ENCODE data around the gene RBBP8. TPM values are rescaled to one million over a fixed set of nuclear protein-coding genes. Genes with fewer than 3 reads are reported as not detected.
A peak's percentile ranks its signal among the peaks of the same experiment; 100 is the strongest.
"Not testable (repeated sequence)": the region's sequence is repeated elsewhere in the genome, so short reads cannot be mapped to it uniquely, and the experiment has no call there.

The RBBP8 gene
- total RNA-seq, 1 donor from 2014 or later: 53.7 TPM

DNA sequence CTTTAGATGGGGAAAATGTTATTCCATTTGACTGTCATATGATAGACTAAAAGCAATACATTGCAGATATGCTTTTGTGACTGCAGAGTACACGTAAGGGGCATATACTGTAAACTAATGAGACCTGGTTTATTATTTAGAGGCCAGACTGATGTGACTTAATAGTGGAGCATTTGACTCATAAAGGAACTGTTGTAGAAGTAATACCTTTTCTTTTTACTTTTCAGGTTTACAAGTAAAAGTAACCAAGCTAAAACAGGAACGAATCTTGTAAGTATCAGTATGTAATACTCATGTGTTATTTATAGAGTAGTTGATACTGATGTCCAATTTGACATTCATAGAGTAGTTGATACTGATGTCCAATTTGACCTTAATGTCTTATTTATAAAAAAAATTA lies 13.1 kb downstream of the RBBP8 start:
- no peak overlapping the region for H3K27ac Mint-ChIP-seq (ENCODE audit: unreplicated experiment)
- DNase-seq (ENCODE audit: low read depth, low spot score): no peak
- TF ChIP-seq, protein P1, sequence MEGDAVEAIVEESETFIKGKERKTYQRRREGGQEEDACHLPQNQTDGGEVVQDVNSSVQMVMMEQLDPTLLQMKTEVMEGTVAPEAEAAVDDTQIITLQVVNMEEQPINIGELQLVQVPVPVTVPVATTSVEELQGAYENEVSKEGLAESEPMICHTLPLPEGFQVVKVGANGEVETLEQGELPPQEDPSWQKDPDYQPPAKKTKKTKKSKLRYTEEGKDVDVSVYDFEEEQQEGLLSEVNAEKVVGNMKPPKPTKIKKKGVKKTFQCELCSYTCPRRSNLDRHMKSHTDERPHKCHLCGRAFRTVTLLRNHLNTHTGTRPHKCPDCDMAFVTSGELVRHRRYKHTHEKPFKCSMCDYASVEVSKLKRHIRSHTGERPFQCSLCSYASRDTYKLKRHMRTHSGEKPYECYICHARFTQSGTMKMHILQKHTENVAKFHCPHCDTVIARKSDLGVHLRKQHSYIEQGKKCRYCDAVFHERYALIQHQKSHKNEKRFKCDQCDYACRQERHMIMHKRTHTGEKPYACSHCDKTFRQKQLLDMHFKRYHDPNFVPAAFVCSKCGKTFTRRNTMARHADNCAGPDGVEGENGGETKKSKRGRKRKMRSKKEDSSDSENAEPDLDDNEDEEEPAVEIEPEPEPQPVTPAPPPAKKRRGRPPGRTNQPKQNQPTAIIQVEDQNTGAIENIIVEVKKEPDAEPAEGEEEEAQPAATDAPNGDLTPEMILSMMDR (conservative IDR thresholded peaks at IDR 0.05): no peak

DNA sequence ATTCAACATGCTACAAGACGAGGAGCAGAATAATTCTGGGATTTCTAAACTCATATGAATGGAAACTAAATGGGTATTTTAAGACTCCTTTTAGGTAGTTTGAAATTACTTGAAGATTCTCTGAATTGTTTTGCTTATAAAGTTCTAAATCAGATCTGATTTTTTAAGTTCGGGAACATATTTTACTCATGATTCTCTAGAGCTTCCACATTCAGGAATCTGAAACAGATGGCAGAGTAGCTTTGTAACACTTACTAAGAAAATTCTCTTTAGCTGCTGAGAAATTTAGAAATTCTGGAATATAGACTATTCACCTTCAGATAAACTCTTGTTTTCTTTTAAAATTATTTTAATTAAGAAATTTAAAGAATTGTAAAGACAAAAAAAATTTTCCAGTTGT lies 13.7 kb downstream of the RBBP8 start:
- TF ChIP-seq, protein P1 (conservative IDR thresholded peaks at IDR 0.05): no peak
- peaks cover 6% of the 10 kb centered on the region for H3K36me3 Mint-ChIP-seq (ENCODE audit: low read depth)
- no peaks in the 10 kb centered on the region for H3K27me3 Mint-ChIP-seq (ENCODE audit: low read depth)
- no peak for DNase-seq (ENCODE audit: low read depth, low spot score)
- no peaks in the 10 kb centered on the region for H3K9me3 Mint-ChIP-seq
- H3K4me3 Mint-ChIP-seq: no peak overlapping the region
- no peaks in the 10 kb centered on the region for H3K4me1 Mint-ChIP-seq
- H3K27ac Mint-ChIP-seq (ENCODE audit: unreplicated experiment): no peak overlapping the region

More for the DNA sequence above, 13.1 kb downstream of the RBBP8 start:
- Mint-ChIP-seq H3K36me3 (ENCODE audit: low read depth) (peaks cover 3% of the 10 kb centered on the region), H3K27me3 (ENCODE audit: low read depth) (no peaks in the 10 kb centered on the region), H3K4me3 (no peak overlapping the region), H3K9me3 (no peaks in the 10 kb centered on the region), H3K4me1 (no peaks in the 10 kb centered on the region)

DNA sequence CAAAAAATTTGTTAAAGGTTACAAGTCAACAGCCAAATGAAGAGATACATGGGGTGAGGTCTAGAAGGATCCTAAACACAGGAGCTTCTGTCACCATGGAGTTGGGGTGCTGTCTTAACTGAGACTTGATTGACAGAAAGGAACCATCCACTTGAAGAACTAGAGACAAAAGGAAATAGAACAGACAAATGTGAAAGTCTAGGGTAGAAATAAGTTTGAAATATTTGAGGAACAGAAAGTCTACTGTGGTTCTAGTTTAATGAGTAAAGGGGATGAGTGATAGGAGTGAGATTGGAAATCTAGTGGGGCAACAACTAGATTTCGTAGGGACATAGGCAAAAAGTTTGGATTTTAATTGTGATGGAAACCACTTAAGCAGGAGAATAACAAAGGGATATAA lies 18.7 kb downstream of the RBBP8 start:
- Mint-ChIP-seq H3K4me3 (no peak overlapping the region), H3K36me3 (ENCODE audit: low read depth) (peaks cover 19% of the 10 kb centered on the region), H3K4me1 (no peaks in the 10 kb centered on the region), H3K27me3 (ENCODE audit: low read depth) (no peaks in the 10 kb centered on the region), H3K9me3 (no peaks in the 10 kb centered on the region), H3K27ac (ENCODE audit: unreplicated experiment) (no peak overlapping the region)
- DNase-seq (ENCODE audit: low read depth, low spot score): no peak
- TF ChIP-seq, protein P1 (conservative IDR thresholded peaks at IDR 0.05): no peak

DNA sequence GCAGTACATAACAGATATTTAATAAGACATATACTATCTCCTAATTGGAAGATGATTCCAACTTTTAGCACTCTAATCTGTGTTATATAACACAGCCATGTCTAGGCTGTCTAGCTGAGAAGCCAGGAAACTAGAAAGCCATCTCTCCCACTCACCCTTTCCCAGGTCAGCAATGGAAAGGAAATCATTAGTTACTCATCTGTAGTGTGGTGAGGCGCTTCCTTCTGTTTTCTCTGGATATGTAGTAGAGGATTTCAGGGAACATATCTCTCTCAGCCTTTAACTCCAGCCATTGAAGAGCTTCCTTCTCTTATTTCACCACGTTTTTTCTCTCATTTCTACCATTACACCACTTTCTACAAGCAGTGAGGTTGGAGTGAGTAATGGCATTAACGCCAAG lies 19.4 kb downstream of the RBBP8 start:
- H3K27ac Mint-ChIP-seq (ENCODE audit: unreplicated experiment): no peak overlapping the region
- TF ChIP-seq, protein P1 (conservative IDR thresholded peaks at IDR 0.05): no peak
- H3K27me3 Mint-ChIP-seq (ENCODE audit: low read depth): no peaks in the 10 kb centered on the region
- H3K9me3 Mint-ChIP-seq: no peaks in the 10 kb centered on the region
- no peak for DNase-seq (ENCODE audit: low read depth, low spot score)
- peaks cover 19% of the 10 kb centered on the region for H3K36me3 Mint-ChIP-seq (ENCODE audit: low read depth)
- H3K4me3 Mint-ChIP-seq: no peak overlapping the region
- H3K4me1 Mint-ChIP-seq: no peaks in the 10 kb centered on the region

DNA sequence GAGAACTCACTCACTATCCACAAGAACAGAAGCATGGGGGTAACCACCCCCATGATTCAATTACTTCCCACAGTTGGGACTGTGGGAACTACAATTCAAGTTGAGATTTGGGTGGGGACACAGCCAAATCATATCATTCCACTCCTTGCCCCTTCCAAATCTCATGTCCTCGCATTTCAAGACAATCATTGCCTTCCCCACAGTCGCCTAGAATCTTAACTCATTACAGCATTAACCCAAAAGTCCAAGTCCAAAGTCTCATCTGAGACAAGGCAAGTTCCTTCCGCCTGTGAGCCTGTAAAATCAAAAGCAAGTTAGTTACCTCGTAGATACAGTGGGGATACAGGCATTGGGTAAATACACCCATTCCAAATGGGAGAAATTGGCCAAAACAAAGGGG lies 20.9 kb downstream of the RBBP8 start:
- Mint-ChIP-seq H3K36me3 (ENCODE audit: low read depth) (peaks cover 19% of the 10 kb centered on the region), H3K27ac (ENCODE audit: unreplicated experiment) (peak overlapping the region; percentile 64)
- not testable (repeated sequence) for H3K4me1 Mint-ChIP-seq; H3K9me3 Mint-ChIP-seq; H3K27me3 Mint-ChIP-seq (ENCODE audit: low read depth); H3K4me3 Mint-ChIP-seq; DNase-seq (ENCODE audit: low read depth, low spot score)

DNA sequence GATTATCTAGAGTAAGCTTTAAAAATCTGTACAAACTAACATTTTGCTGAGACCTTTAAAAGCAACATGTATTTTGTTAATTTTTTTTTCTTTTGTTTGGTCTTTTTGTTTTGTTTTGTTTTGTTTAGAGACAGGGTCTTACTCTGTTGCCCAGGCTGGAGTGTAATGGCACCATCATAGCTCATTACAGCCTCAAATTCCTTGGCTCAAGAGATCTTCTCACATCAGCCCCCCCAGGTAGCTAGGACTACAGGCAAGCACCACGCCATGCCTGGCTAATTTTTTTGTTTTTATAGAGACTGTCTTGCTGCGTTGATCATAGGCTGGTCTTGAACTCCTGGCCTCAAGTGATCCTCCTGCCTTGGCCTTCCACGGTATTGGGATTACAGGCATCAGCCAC lies 23.1 kb downstream of the RBBP8 start:
- H3K27me3 Mint-ChIP-seq (ENCODE audit: low read depth): no peaks in the 10 kb centered on the region
- no peaks in the 10 kb centered on the region for H3K4me1 Mint-ChIP-seq
- no peaks in the 10 kb centered on the region for H3K9me3 Mint-ChIP-seq
- peaks cover 20% of the 10 kb centered on the region for H3K36me3 Mint-ChIP-seq (ENCODE audit: low read depth)
- H3K4me3 Mint-ChIP-seq: no peak overlapping the region
- H3K27ac Mint-ChIP-seq (ENCODE audit: unreplicated experiment): no peak overlapping the region
- no peak for DNase-seq (ENCODE audit: low read depth, low spot score)
- TF ChIP-seq, protein P1 (conservative IDR thresholded peaks at IDR 0.05): no peak
